Measurements from ENCODE around the gene CNOT10.
A peak's percentile ranks its signal among the peaks of the same experiment; 100 is the strongest.
"Not testable (repeated sequence)": the region's sequence is repeated elsewhere in the genome, so short reads cannot be mapped to it uniquely, and the experiment has no call there.

The CNOT10 gene

GRCh38 chr3:32780735-32781210 lies 95.8 kb downstream of the CNOT10 start:
- 0 to 1% methylated on average over 36 of the region's 36 CpGs for WGBS, 2 experiments
- Histone ChIP-seq H3K36me3 (ENCODE audit: control insufficient read depth, insufficient read depth, low read length) (no peaks in the 10 kb centered on the region), H3K27ac (ENCODE audit: insufficient read depth, low read depth, low read length, poor library complexity, severe bottlenecking) (peak overlapping the region; percentile 97), H3K27me3 (ENCODE audit: control insufficient read depth, insufficient read depth, low read length, poor library complexity, severe bottlenecking) (peaks cover 10% of the 10 kb centered on the region), H3K4me3 (ENCODE audit: insufficient read depth, low read depth, low read length) (peak overlapping the region; percentile 57), H3K9me3 (ENCODE audit: control insufficient read depth, low read length) (no peaks in the 10 kb centered on the region), H3K4me1 (ENCODE audit: control insufficient read depth, insufficient read depth, low read length) (peaks cover 14% of the 10 kb centered on the region)

GRCh38 chr3:32781211-32781968 lies 96.4 kb downstream of the CNOT10 start:
- peaks cover 14% of the 10 kb centered on the region for H3K4me1 ChIP-seq (ENCODE audit: control insufficient read depth, insufficient read depth, low read length)
- WGBS, 2 experiments: 0% methylated on average over 56 to 59 of the region's 59 CpGs
- H3K27me3 ChIP-seq (ENCODE audit: control insufficient read depth, insufficient read depth, low read length, poor library complexity, severe bottlenecking): peaks cover 10% of the 10 kb centered on the region
- H3K36me3 ChIP-seq (ENCODE audit: control insufficient read depth, insufficient read depth, low read length): no peaks in the 10 kb centered on the region
- H3K9me3 ChIP-seq (ENCODE audit: control insufficient read depth, low read length): no peaks in the 10 kb centered on the region
- H3K27ac ChIP-seq (ENCODE audit: insufficient read depth, low read depth, low read length, poor library complexity, severe bottlenecking): peak overlapping the region; percentile 97
- peak overlapping the region; percentile 57 for H3K4me3 ChIP-seq (ENCODE audit: insufficient read depth, low read depth, low read length)

- not testable (repeated sequence) for H3K36me3 ChIP-seq (ENCODE audit: control insufficient read depth, insufficient read depth, low read length); H3K27ac ChIP-seq (ENCODE audit: insufficient read depth, low read depth, low read length, poor library complexity, severe bottlenecking); H3K4me3 ChIP-seq (ENCODE audit: insufficient read depth, low read depth, low read length); H3K9me3 ChIP-seq (ENCODE audit: control insufficient read depth, low read length)
- WGBS, 2 experiments: 75 to 81% methylated on average over 9 of the region's 9 CpGs
- Histone ChIP-seq H3K4me1 (ENCODE audit: control insufficient read depth, insufficient read depth, low read length) (peaks cover 14% of the 10 kb centered on the region), H3K27me3 (ENCODE audit: control insufficient read depth, insufficient read depth, low read length, poor library complexity, severe bottlenecking) (peaks cover 10% of the 10 kb centered on the region)
Measured at GRCh38 chr3:32781969-32782270, 96.9 kb downstream of the CNOT10 start.

GRCh38 chr3:32782407-32782806 lies 97.4 kb downstream of the CNOT10 start:
- 63 to 76% methylated on average over 3 of the region's 3 CpGs for WGBS, 2 experiments
- H3K4me1 ChIP-seq (ENCODE audit: control insufficient read depth, insufficient read depth, low read length): peaks cover 14% of the 10 kb centered on the region

GRCh38 chr3:32791833-32792232 lies 106.8 kb downstream of the CNOT10 start:
- Histone ChIP-seq H3K4me3 (ENCODE audit: insufficient read depth, low read depth, low read length) (no peak overlapping the region), H3K4me1 (ENCODE audit: control insufficient read depth, insufficient read depth, low read length) (no peaks in the 10 kb centered on the region), H3K9me3 (ENCODE audit: control insufficient read depth, low read length) (no peaks in the 10 kb centered on the region), H3K27ac (ENCODE audit: insufficient read depth, low read depth, low read length, poor library complexity, severe bottlenecking) (no peak overlapping the region), H3K27me3 (ENCODE audit: control insufficient read depth, insufficient read depth, low read length, poor library complexity, severe bottlenecking) (no peaks in the 10 kb centered on the region), H3K36me3 (ENCODE audit: control insufficient read depth, insufficient read depth, low read length) (no peaks in the 10 kb centered on the region)
- WGBS, 2 experiments: 81 to 83% methylated on average over 3 of the region's 3 CpGs

More at GRCh38 chr3:32782407-32782806, 97.4 kb downstream of the CNOT10 start:
- H3K27me3 ChIP-seq (ENCODE audit: control insufficient read depth, insufficient read depth, low read length, poor library complexity, severe bottlenecking): peaks cover 10% of the 10 kb centered on the region
- no peaks in the 10 kb centered on the region for H3K9me3 ChIP-seq (ENCODE audit: control insufficient read depth, low read length)
- H3K27ac ChIP-seq (ENCODE audit: insufficient read depth, low read depth, low read length, poor library complexity, severe bottlenecking): no peak overlapping the region
- no peaks in the 10 kb centered on the region for H3K36me3 ChIP-seq (ENCODE audit: control insufficient read depth, insufficient read depth, low read length)
- no peak overlapping the region for H3K4me3 ChIP-seq (ENCODE audit: insufficient read depth, low read depth, low read length)

GRCh38 chr3:32794487-32795308 lies 109.7 kb downstream of the CNOT10 start:
- Histone ChIP-seq H3K4me1 (ENCODE audit: control insufficient read depth, insufficient read depth, low read length) (no peaks in the 10 kb centered on the region), H3K9me3 (ENCODE audit: control insufficient read depth, low read length) (no peaks in the 10 kb centered on the region), H3K27me3 (ENCODE audit: control insufficient read depth, insufficient read depth, low read length, poor library complexity, severe bottlenecking) (no peaks in the 10 kb centered on the region), H3K4me3 (ENCODE audit: insufficient read depth, low read depth, low read length) (no peak overlapping the region), H3K36me3 (ENCODE audit: control insufficient read depth, insufficient read depth, low read length) (no peaks in the 10 kb centered on the region), H3K27ac (ENCODE audit: insufficient read depth, low read depth, low read length, poor library complexity, severe bottlenecking) (no peak overlapping the region)
- WGBS, 2 experiments: 89 to 94% methylated on average over 8 of the region's 8 CpGs

GRCh38 chr3:32796384-32796950 lies 111.5 kb downstream of the CNOT10 start:
- H3K36me3 ChIP-seq (ENCODE audit: control insufficient read depth, insufficient read depth, low read length); H3K27ac ChIP-seq (ENCODE audit: insufficient read depth, low read depth, low read length, poor library complexity, severe bottlenecking); H3K9me3 ChIP-seq (ENCODE audit: control insufficient read depth, low read length); H3K4me1 ChIP-seq (ENCODE audit: control insufficient read depth, insufficient read depth, low read length); H3K27me3 ChIP-seq (ENCODE audit: control insufficient read depth, insufficient read depth, low read length, poor library complexity, severe bottlenecking); H3K4me3 ChIP-seq (ENCODE audit: insufficient read depth, low read depth, low read length): not testable (repeated sequence)
- WGBS, 2 experiments: 88% methylated on average over 11 of the region's 11 CpGs

GRCh38 chr3:32797776-32798175 lies 112.8 kb downstream of the CNOT10 start:
- H3K27ac ChIP-seq (ENCODE audit: insufficient read depth, low read depth, low read length, poor library complexity, severe bottlenecking): no peak overlapping the region
- no peak overlapping the region for H3K4me3 ChIP-seq (ENCODE audit: insufficient read depth, low read depth, low read length)
- no peaks in the 10 kb centered on the region for H3K36me3 ChIP-seq (ENCODE audit: control insufficient read depth, insufficient read depth, low read length)
- H3K27me3 ChIP-seq (ENCODE audit: control insufficient read depth, insufficient read depth, low read length, poor library complexity, severe bottlenecking): no peaks in the 10 kb centered on the region
- H3K9me3 ChIP-seq (ENCODE audit: control insufficient read depth, low read length): no peaks in the 10 kb centered on the region
- no peaks in the 10 kb centered on the region for H3K4me1 ChIP-seq (ENCODE audit: control insufficient read depth, insufficient read depth, low read length)
- 98 to 100% methylated on average over 2 of the region's 2 CpGs for WGBS, 2 experiments

GRCh38 chr3:32801440-32801839 lies 116.5 kb downstream of the CNOT10 start:
- WGBS, 2 experiments: 91 to 95% methylated on average over 5 of the region's 5 CpGs
- not testable (repeated sequence) for H3K4me1 ChIP-seq (ENCODE audit: control insufficient read depth, insufficient read depth, low read length)

GRCh38 chr3:32813180-32813579 lies 128.2 kb downstream of the CNOT10 start:
- Histone ChIP-seq H3K4me1 (ENCODE audit: control insufficient read depth, insufficient read depth, low read length) (peaks cover 15% of the 10 kb centered on the region), H3K4me3 (ENCODE audit: insufficient read depth, low read depth, low read length) (no peak overlapping the region), H3K27ac (ENCODE audit: insufficient read depth, low read depth, low read length, poor library complexity, severe bottlenecking) (no peak overlapping the region), H3K27me3 (ENCODE audit: control insufficient read depth, insufficient read depth, low read length, poor library complexity, severe bottlenecking) (no peaks in the 10 kb centered on the region), H3K9me3 (ENCODE audit: control insufficient read depth, low read length) (no peaks in the 10 kb centered on the region), H3K36me3 (ENCODE audit: control insufficient read depth, insufficient read depth, low read length) (no peaks in the 10 kb centered on the region)
- WGBS, 2 experiments: 0 to 43% methylated on average over 1 of the region's 2 CpGs

More at GRCh38 chr3:32801440-32801839, 116.5 kb downstream of the CNOT10 start:
- H3K27ac ChIP-seq (ENCODE audit: insufficient read depth, low read depth, low read length, poor library complexity, severe bottlenecking); H3K36me3 ChIP-seq (ENCODE audit: control insufficient read depth, insufficient read depth, low read length); H3K9me3 ChIP-seq (ENCODE audit: control insufficient read depth, low read length); H3K4me3 ChIP-seq (ENCODE audit: insufficient read depth, low read depth, low read length); H3K27me3 ChIP-seq (ENCODE audit: control insufficient read depth, insufficient read depth, low read length, poor library complexity, severe bottlenecking): not testable (repeated sequence)

All from ectodermal cell (in vitro differentiated cells).